Liver (tissue), 3 donors: ENCODE data around the gene NMRK1.

ENCODE experiments used
- CTCF ChIP-seq: fragments of 150-350 bp; IDR thresholded peaks from 2 replicates; pipeline ENCODE4 v1.5.1; 2017; ENCODE audit warnings: improper control_type of control experiment, low read depth, low read length; ENCODE audit not compliant: missing input control
- JUND ChIP-seq, 2 donors: IDR thresholded peaks; 2 replicates each; pipeline ENCODE4 v1.6.1; 2016; ENCODE audit warnings: antibody characterized with exemption in 2 of 2
- MAX ChIP-seq: IDR thresholded peaks from 2 replicates; pipeline ENCODE4 v1.6.1; 2016; ENCODE audit warnings: antibody characterized with exemption
- RAD21 ChIP-seq, 2 donors: IDR thresholded peaks; 2 replicates each; pipeline ENCODE4 v1.6.1; 2016; ENCODE audit warnings: antibody characterized with exemption in 2 of 2, mild to moderate bottlenecking in 2 of 2
- YY1 ChIP-seq: IDR thresholded peaks from 2 replicates; pipeline ENCODE4 v1.6.1; 2016; ENCODE audit warnings: antibody characterized with exemption, mild to moderate bottlenecking
- donor health status: healthy.
- donor health status: healthy.

DNA sequence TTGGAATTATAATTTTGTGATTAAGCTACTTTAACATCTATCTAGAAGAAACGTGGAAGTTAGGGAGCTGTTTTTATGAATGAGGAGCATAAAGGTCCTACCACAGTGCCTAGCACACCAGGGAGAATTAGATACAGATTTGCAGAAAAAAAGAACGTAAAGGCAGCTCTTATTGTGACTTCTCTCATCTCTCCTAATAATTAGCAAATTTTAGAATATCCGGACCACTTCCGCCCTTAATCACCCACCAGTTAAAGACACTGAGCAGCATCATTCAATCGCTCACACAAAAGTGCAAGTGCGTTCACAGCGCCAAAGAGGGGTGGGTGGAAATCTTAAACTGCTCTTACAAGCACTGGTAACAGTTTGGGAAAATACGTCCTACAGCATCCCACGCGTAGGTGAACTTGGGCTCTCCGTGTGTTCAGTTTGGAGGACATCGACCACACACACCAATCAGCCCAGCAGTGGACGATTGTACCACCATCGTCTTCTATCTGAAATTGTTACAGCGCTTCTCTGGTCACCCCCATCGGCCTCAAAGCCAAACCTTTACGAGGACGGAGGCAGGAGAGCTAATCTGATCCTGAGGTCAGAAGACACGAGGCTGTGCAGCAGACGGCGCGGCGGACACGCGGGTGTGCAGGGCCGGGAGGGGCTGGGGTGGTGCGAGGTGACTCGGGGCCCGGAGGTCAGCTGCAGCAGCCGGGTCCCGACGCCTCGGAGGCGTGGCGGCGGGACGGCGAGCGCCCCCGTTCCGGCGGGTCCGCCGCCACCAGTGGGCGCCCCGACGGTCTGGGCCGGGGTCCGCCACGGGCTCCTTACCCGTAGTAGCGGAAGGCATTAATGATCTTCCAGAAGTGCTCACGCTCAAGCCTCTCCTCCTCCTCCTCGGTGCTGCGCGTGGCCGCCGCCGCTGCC, 60.5 kb downstream of the NMRK1 start:
- TF ChIP-seq RAD21 (IDR thresholded peaks at IDR 0.05) (no peak), CTCF (no peak), MAX (no peak), JUND (IDR thresholded peaks at IDR 0.05) (no peak), YY1 (peak; percentile 24)
